GM21390 (cell line): ENCODE measurements around the gene DDX54.
"Not testable (repeated sequence)": the region's sequence is repeated elsewhere in the genome, so short reads cannot be mapped to it uniquely, and the experiment has no call there.

Experiments
- ATAC-seq: cut with Tn5 transposase; IDR thresholded peaks from one replicate; pipeline ENCODE4 v1.9.1; 2021; ENCODE audit not compliant: unreplicated experiment

The DDX54 gene

GRCh38 chr12:113220593-113221180, 35.4 kb upstream of the DDX54 start:
- no peak for ATAC-seq

GRCh38 chr12:113216027-113216426, 30.7 kb upstream of the DDX54 start:
- ATAC-seq, result no peak

- no peak for ATAC-seq
Observed at GRCh38 chr12:113214895-113215400, 29.7 kb upstream of the DDX54 start.

- no peak for ATAC-seq
Observed at GRCh38 chr12:113211160-113211559, 25.9 kb upstream of the DDX54 start.

- peak; percentile 81 for ATAC-seq
Observed at GRCh38 chr12:113208041-113208934, 23.0 kb upstream of the DDX54 start.

- no peak for ATAC-seq
Observed at GRCh38 chr12:113207613-113208040, 22.3 kb upstream of the DDX54 start.

GRCh38 chr12:113206802-113207201, 21.5 kb upstream of the DDX54 start:
- not testable (repeated sequence) for ATAC-seq

- ATAC-seq, result no peak
Observed at GRCh38 chr12:113204804-113205203, 19.5 kb upstream of the DDX54 start.

- no peak for ATAC-seq
Observed at GRCh38 chr12:113203852-113204760, 18.8 kb upstream of the DDX54 start.

- no peak for ATAC-seq
Observed at GRCh38 chr12:113202300-113203075, 17.2 kb upstream of the DDX54 start.

- no peak for ATAC-seq
Observed at GRCh38 chr12:113201187-113202177, 16.2 kb upstream of the DDX54 start.

GRCh38 chr12:113200021-113200797, 14.9 kb upstream of the DDX54 start:
- ATAC-seq, result no peak

- ATAC-seq, result no peak
Observed at GRCh38 chr12:113198296-113198695, 13.0 kb upstream of the DDX54 start.

- ATAC-seq, result no peak
Observed at GRCh38 chr12:113197518-113198077, 12.3 kb upstream of the DDX54 start.

GRCh38 chr12:113196990-113197389, 11.7 kb upstream of the DDX54 start:
- peak; percentile 77 for ATAC-seq

- ATAC-seq, result no peak
Observed at GRCh38 chr12:113196582-113196981, 11.3 kb upstream of the DDX54 start.

- no peak for ATAC-seq
Observed at GRCh38 chr12:113195598-113195997, 10.3 kb upstream of the DDX54 start.

- ATAC-seq, result no peak
Observed at GRCh38 chr12:113194971-113195391, 9.7 kb upstream of the DDX54 start.
